Kidney (tissue), 14 donors: ENCODE data around the gene TCF23. TPM values are rescaled to one million over a fixed set of nuclear protein-coding genes. Genes with fewer than 3 reads are reported as not detected.
A peak's percentile ranks its signal among the peaks of the same experiment; 100 is the strongest.

ENCODE experiments used
- DNase-seq, 5 donors: peaks; one replicate each; pipeline ENCODE4 v3.0.0-alpha.2; 2013 to 2020
- FAIRE-seq: peaks from 2 replicates; lab custom pipeline; 2012; peaks lifted over from hg19 to GRCh38; lab: Jason Lieb, UNC
- H3K27ac ChIP-seq, 2 donors: one replicate each; pipeline ENCODE4 v1.7.0; 2013; ENCODE audit warnings: low read depth in 2 of 2, low read length in 2 of 2, inconsistent platforms in 1 of 2
- H3K27me3 ChIP-seq: one replicate; pipeline ENCODE4 v1.7.1; 2013; ENCODE audit warnings: low read length, inconsistent platforms; ENCODE audit not compliant: control insufficient read depth, insufficient read depth
- H3K36me3 ChIP-seq, 3 donors: one replicate each; pipeline versions ENCODE4 v1.7.0 to v1.7.1; 2013; ENCODE audit warnings: low read length in 3 of 3, control low read depth in 1 of 3, inconsistent platforms in 1 of 3; ENCODE audit not compliant: insufficient read depth in 3 of 3, control insufficient read depth in 2 of 3
- H3K4me1 ChIP-seq, 3 donors: one replicate each; pipeline versions ENCODE4 v1.7.0 to v1.7.1; 2013; ENCODE audit warnings: low read length in 3 of 3, inconsistent platforms in 1 of 3, low read depth in 1 of 3; ENCODE audit not compliant: control insufficient read depth in 2 of 3, insufficient read depth in 2 of 3
- H3K4me3 ChIP-seq, 3 donors: one replicate each; pipeline versions ENCODE4 v1.7.0 to v1.8.1; 2013; ENCODE audit warnings: low read length in 3 of 3, control low read depth in 1 of 3, inconsistent platforms in 1 of 3
- H3K9ac ChIP-seq, 3 donors: one replicate each; pipeline versions ENCODE4 v1.7.0 to v1.7.1; 2013; ENCODE audit warnings: low read length in 3 of 3, control low read depth in 1 of 3, inconsistent platforms in 1 of 3
- H3K9me3 ChIP-seq, 3 donors: one replicate each; pipeline versions ENCODE4 v1.7.0 to v1.7.1; 2013; ENCODE audit warnings: low read length in 3 of 3, control low read depth in 1 of 3, inconsistent platforms in 1 of 3; ENCODE audit not compliant: control insufficient read depth in 2 of 3, insufficient read depth in 1 of 3
- intact Hi-C: fragments of 100-400 bp; cut with DNase I; formaldehyde crosslinking; loops from one replicate; pipeline ENCODE4 v1.11.1; 2022
- polyA plus RNA-seq: library from polyadenylated mRNA; stranded (reverse); fragments of 350-450 nt; fragmentation: Illumina TruSeq; extraction: RNeasy Lipid Tissue Mini Kit (QIAGEN cat#74804); gene quantifications from one replicate; pipeline ENCODE4 v1.2.3, GENCODE V29; 2014; ENCODE audit warnings: low read depth, low replicate concordance; ENCODE audit not compliant: insufficient read depth
- total RNA-seq: library from RNA; stranded (reverse); fragmentation: NEBNext Ultra II Directional; extraction: Animal tissue kit (Norgen Biotek cat#: 25700); gene quantifications from one replicate; pipeline ENCODE4 v1.2.1, GENCODE V29; 2021
- TF ChIP-seq, protein P1 (sequence below): IDR thresholded peaks from 3 replicates; pipeline ENCODE4 v1.5.1; 2012; ENCODE audit warnings: mild to moderate bottlenecking, moderate library complexity, borderline replicate concordance; ENCODE audit not compliant: insufficient read depth; ENCODE audit errors: extremely low read depth
- donor health status: control.
- donor health status: control.
- donor health status: control.
- donor health status: control.
- donor health status: control.
- donor health status: DM: yes; HTN: yes; CAD: no.
- donor health status: Normal renal cell carcinoma (clear cell type).

The TCF23 gene
- total and polyA plus RNA-seq, 2 donors from 2014 or later = 0.38 TPM; not detected in 1

- intact Hi-C loops = no loop called here
- peaks cover 2 to 13% (median 6%) of the 10 kb centered on the region in 3 donors for H3K36me3 ChIP-seq
- H3K4me1 ChIP-seq = peaks cover 0 to 11% (median 7%) of the 10 kb centered on the region in 3 donors
- DNase-seq = peak in 1 of 5 donors; percentile 53
- FAIRE-seq = no peak
- H3K27ac ChIP-seq = no peak overlapping the region
- no peaks in the 10 kb centered on the region for H3K27me3 ChIP-seq
- H3K9me3 ChIP-seq = no peaks in the 10 kb centered on the region
- TF ChIP-seq, protein P1, sequence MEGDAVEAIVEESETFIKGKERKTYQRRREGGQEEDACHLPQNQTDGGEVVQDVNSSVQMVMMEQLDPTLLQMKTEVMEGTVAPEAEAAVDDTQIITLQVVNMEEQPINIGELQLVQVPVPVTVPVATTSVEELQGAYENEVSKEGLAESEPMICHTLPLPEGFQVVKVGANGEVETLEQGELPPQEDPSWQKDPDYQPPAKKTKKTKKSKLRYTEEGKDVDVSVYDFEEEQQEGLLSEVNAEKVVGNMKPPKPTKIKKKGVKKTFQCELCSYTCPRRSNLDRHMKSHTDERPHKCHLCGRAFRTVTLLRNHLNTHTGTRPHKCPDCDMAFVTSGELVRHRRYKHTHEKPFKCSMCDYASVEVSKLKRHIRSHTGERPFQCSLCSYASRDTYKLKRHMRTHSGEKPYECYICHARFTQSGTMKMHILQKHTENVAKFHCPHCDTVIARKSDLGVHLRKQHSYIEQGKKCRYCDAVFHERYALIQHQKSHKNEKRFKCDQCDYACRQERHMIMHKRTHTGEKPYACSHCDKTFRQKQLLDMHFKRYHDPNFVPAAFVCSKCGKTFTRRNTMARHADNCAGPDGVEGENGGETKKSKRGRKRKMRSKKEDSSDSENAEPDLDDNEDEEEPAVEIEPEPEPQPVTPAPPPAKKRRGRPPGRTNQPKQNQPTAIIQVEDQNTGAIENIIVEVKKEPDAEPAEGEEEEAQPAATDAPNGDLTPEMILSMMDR = no peak
- H3K9ac ChIP-seq = peak overlapping the region; percentile 19 to 75 (median 74)
- H3K4me3 ChIP-seq = peak overlapping the region; percentile 28 to 90 (median 85)
Observed at GRCh38 chr2:27133195-27133875, 15.5 kb upstream of the TCF23 start.

GRCh38 chr2:27133905-27134780 is 14.7 kb upstream of the TCF23 start, which contains the start of gene PREB:
Gene PREB, minus strand, starts transcription at chr2:27134636. Its CDS starts 215 bp downstream, at chr2:27134421.
- H3K4me3 ChIP-seq = peak within 1 kb of the TSS; percentile 28 to 90 (median 85)
- intact Hi-C loops = no loop called here

DNA sequence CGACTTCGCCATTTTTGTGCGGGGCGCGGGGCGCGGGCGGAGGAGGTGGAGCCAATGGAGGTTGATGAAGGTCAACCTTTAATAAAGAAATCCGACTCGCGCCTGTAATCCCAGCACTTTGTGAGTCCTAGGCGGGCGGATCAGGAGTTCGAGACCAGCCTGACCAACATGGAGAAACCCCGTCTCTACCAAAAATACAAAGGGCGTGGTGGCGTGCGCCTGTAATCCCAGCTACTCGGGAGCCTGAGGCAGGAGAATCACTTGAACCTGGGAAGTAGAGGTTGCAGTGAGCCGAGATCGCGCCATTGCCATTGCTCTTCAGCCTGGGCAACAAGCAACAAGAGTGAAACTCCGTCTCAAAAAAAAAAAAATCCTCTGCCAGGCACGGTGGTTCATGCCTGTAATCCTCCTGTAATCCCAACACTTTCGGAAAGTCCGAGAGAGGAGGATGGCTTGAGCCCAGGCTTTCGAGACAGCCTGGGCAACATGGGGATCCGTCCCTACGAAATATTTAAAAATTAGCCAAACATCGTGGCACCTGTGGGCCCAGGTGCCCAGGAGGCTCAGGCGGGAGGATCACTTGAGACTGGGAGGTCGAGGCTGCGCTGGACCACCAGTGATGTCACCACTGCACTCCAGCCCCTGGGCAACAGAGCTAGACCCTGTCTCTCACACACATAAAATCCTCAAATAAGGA is 13.9 kb upstream of the TCF23 start:
- H3K27ac ChIP-seq = peak overlapping the region in 1 of 2 donors; percentile 76
- H3K4me3 ChIP-seq = peak overlapping the region in 1 of 3 donors; percentile 90
- intact Hi-C loops = no loop called here
- no peaks in the 10 kb centered on the region for H3K9me3 ChIP-seq
- no peaks in the 10 kb centered on the region for H3K27me3 ChIP-seq
- peaks cover 0 to 11% (median 7%) of the 10 kb centered on the region in 3 donors for H3K4me1 ChIP-seq
- no peak overlapping the region for H3K9ac ChIP-seq
- peak in 1 of 5 donors; percentile 63 for DNase-seq
- TF ChIP-seq, protein P1 = no peak
- no peak for FAIRE-seq
- peaks cover 2 to 13% (median 6%) of the 10 kb centered on the region in 3 donors for H3K36me3 ChIP-seq

More at GRCh38 chr2:27133905-27134780, 14.7 kb upstream of the TCF23 start, which contains the start of gene PREB:
- DNase-seq (peak; percentile 98 to 99 (median 99)), FAIRE-seq (no peak)
- H3K27me3 ChIP-seq = no peaks in the 10 kb centered on the region
- H3K36me3 ChIP-seq = peaks cover 2 to 13% (median 6%) of the 10 kb centered on the region in 3 donors
- peaks cover 0 to 11% (median 7%) of the 10 kb centered on the region in 3 donors for H3K4me1 ChIP-seq
- H3K9ac ChIP-seq = peak within 1 kb of the TSS; percentile 19 to 75 (median 74)
- no peaks in the 10 kb centered on the region for H3K9me3 ChIP-seq
- TF ChIP-seq, protein P1 = no peak
- H3K27ac ChIP-seq = peak within 1 kb of the TSS; percentile 51 to 76
